GM19043 (cell line): ENCODE measurements around the gene SLC25A53.
"Not testable (repeated sequence)": the region's sequence is repeated elsewhere in the genome, so short reads cannot be mapped to it uniquely, and the experiment has no call there.

ENCODE experiments used
- ATAC-seq: cut with Tn5 transposase; IDR thresholded peaks from one replicate; pipeline ENCODE4 v1.9.1; 2021; ENCODE audit warnings: low read depth; ENCODE audit not compliant: unreplicated experiment

SLC25A53 gene

GRCh38 chrX:104134583-104135261, 22.1 kb downstream of the SLC25A53 start:
- ATAC-seq: no peak

GRCh38 chrX:104130808-104131207, 26.0 kb downstream of the SLC25A53 start:
- ATAC-seq: no peak

GRCh38 chrX:104126856-104127255, 30.0 kb downstream of the SLC25A53 start:
- ATAC-seq: no peak

GRCh38 chrX:104122829-104123228, 34.0 kb downstream of the SLC25A53 start:
- peak; percentile 70 for ATAC-seq

- ATAC-seq: no peak
Observed at GRCh38 chrX:104118765-104119164, 38.0 kb downstream of the SLC25A53 start.

GRCh38 chrX:104117759-104118158, 39.0 kb downstream of the SLC25A53 start:
- no peak for ATAC-seq

- ATAC-seq: peak; percentile 47
Observed at GRCh38 chrX:104113222-104113965, 43.4 kb downstream of the SLC25A53 start.

GRCh38 chrX:104112326-104112951, 44.4 kb downstream of the SLC25A53 start, which contains the start of gene ZCCHC18:
ZCCHC18 (plus strand) TSS chrX:104112523; CDS start chrX:104114112, 1,589 bp downstream.
- peak; percentile 65 for ATAC-seq

GRCh38 chrX:104110491-104111240, 46.1 kb downstream of the SLC25A53 start:
- ATAC-seq: not testable (repeated sequence)

- ATAC-seq: no peak
Observed at GRCh38 chrX:104108955-104109354, 47.9 kb downstream of the SLC25A53 start.

- ATAC-seq: no peak
Observed at GRCh38 chrX:104105330-104106262, 51.2 kb downstream of the SLC25A53 start.

- no peak for ATAC-seq
Observed at GRCh38 chrX:104104676-104105075, 52.1 kb downstream of the SLC25A53 start.

GRCh38 chrX:104098919-104099318, 57.9 kb downstream of the SLC25A53 start:
- no peak for ATAC-seq

GRCh38 chrX:104098151-104098808, 58.5 kb downstream of the SLC25A53 start:
- ATAC-seq: peak; percentile 75

- ATAC-seq: no peak
Observed at GRCh38 chrX:104085919-104086318, 70.9 kb downstream of the SLC25A53 start.

GRCh38 chrX:104085477-104085876, 71.3 kb downstream of the SLC25A53 start:
- no peak for ATAC-seq

GRCh38 chrX:104084534-104085277, 72.1 kb downstream of the SLC25A53 start:
- ATAC-seq: no peak

- no peak for ATAC-seq
Observed at GRCh38 chrX:104084063-104084462, 72.7 kb downstream of the SLC25A53 start.
